Endometrium (tissue), 2 donors: ENCODE measurements around the gene BMPER.
A peak's percentile ranks its signal among the peaks of the same experiment; 100 is the strongest.

Source experiments
- FAIRE-seq: peaks from 2 replicates; lab custom pipeline; 2012; peaks lifted over from hg19 to GRCh38; lab: Jason Lieb, UNC
- donor health status: control.
- donor health status: control.

The BMPER gene

DNA sequence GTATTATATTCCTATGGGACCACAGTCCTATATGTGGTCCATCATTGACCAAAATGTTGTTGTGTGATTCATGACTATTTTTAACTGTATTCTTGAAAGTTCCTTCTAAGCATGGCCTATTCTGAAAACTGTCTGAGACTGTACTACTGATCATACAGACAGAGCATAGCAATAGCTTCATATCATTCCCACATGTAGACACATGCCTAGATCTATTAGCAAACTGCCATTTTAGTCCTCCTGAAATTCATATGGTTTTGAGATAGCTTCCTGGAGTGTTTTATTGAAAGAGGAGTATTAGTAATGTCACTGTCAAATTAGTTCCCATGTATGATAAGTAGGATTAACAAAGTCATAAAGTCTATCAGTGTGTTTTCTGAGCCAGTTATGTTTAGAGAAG lies 157.5 kb downstream of the BMPER start:
- FAIRE-seq, result no peak

DNA sequence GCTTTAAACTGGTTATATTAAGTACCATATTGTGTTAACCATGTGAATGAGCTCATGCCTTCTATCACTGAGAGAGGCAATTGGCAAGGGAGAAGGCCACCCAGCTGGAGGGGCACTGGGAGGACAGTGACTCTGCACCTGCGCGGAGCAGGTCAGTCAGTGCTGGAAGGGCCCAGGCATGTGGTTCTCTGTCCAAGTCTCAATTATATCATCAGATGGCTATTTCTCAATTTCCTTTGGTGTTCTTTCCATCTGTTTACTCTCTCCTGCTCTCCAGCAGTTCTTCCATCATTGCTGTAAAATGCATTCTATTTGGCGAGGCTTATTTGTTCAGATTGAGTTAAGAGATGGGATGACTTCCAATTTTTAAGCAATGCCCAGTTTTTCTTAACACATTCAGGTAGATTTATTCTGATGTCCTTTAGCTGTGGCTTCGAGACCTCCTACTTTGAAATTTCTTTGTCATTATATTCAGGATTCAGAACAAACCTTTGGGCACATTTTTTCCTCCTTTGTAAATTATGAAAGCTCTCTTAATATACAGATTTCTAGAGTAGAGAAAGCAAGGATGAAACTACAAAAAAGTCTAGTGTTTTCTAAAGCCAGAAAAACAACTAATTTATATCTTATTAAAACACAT lies 159.3 kb downstream of the BMPER start:
- FAIRE-seq, result no peak

DNA sequence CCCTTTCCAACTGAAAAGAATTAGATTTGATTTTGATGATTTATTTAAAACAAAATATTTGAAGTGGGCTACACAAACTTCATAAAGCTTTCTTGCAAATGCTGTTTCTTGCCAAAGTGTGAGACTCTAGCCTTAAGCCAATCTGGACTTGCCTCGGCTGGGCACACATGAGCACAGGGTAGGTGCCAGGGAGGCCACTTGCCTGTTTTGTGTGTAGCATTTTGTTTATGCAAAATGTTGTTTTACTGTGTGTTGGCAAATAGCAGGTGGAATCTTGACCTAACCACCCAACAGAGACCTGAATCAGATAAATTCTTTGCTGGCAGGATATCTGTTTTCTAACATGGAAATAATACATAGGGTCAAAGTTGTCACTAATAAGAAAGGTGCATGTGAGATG lies 161.1 kb downstream of the BMPER start:
- no peak for FAIRE-seq

DNA sequence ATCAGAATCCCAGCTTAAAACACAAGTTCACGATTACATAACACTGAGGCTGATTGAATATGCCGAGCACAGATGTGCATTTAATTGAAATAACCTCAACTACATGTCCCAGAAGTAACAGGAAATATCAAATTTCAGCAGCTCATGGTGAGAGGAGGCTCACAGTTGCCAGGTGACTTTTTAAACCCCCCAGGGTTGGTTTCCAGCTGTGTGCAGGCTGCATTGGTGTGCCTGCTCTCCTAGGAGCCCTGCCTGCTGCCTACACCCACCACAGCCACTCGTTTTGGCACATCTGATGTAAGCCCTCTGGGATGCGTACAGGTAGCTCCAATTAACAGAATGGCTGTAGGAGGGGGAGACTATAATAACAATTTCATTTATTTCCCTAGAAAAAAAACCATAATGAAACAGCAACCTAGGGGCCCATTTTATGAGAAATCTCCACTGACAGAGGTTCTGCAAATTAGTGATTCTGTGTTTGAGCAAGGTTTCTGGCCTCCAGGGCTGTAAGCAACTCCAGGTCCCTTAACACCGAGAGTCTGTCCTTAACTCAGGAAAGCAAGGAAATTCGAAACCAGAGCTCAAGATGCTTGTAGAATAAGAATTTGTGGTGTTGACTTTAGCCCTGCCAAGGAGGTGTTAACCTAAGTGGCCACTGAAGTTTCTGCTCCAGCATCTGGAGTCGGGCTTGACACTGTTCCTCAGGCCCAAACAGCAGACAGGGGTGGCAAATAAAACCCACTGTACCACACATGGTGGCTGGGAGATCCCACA lies 161.9 kb downstream of the BMPER start:
- no peak for FAIRE-seq

DNA sequence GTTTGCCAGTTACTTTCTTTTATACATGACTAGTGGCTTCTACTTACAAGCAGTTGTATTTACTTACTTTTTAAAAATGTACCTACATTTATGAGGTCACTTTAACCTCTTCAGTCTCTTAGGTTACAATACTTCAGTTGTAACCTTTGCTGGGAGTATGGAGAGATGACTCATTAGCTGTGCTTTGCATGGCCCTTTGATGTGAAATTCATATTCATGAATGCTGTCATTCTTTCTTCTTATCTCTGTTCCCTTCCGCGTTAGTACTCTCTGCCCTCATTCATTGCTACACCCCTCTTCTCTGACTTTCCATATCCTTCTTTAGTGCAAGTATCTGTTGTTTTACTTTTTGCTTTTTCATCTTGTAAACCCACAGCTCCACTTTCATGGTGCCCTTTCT lies 164.3 kb downstream of the BMPER start:
- FAIRE-seq, result peak; percentile 55

DNA sequence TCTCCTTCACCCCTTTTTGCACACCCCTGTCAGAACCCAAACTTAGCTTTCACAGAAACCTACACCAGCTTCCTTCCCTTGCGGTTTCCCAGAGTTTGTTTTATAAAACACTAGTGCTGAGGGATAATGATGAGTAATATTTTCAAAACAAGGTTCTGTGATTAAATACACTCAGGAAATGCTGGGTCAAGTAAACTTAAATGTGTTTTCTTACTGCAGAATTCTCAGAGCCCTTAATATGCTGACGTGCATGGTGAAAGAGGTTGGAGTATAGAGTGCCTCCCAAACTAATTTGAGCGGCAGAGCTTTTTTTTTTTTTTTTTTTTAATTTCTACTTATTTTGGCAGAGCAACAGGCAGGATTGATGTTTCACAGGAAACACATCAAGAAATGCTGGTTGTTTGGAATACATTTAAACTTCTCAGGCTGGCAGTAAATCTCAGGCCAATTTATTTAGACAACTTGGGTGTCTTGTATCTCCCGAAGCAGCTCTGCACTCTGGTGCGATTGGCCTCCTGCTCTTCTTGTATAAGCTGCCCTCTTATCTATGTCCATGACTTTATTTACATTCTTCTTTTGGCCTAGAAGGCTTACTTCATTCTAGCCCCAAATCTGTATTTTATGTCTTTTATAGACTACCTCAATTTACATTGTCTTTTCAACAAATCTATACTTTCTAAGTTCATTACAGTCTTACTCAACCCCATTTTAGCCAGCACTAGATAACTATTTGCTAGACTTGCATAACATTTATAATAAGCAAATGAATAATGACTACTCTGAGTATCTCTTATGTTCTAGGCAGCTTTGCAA lies 165.4 kb downstream of the BMPER start:
- peak; percentile 87 for FAIRE-seq

DNA sequence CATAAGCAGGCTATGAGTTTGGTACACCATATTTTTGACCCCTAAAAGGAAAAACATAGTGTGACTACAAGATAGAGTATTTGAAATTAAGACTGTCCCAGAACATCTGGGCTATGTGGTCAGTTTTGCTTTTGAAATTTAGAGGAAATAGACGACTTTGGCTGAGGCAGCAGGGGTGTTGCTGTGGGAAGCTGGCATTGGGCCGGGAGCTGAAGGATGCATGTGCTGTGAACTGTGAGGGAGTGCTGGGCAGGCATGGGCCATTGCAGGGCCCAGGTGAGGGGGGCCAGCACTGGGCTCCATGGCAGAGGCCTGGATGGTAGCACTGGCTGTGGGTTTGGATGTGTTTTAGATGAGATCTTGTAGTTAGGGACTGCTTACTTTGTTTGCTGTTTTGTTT lies 168.3 kb downstream of the BMPER start:
- FAIRE-seq, result no peak

DNA sequence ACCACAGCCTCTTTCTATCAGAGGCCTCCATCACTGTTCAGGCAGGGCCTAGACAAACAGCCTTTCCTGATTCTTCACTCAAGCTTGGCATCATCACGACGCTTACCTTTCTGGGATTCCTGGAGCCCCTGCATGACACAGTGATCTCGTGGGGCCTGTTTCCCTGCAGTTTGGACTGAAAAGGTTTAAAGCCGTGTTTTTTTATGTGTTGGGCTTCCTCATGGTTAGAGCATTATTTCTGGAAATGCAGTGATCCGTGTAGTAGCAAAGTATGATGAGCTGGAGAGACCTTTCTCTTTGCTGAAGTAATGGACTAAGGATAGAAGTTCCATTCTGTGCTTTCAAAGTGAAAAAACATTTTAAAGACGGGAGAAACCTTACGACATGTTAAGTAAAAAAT lies 169.1 kb downstream of the BMPER start:
- no peak for FAIRE-seq

DNA sequence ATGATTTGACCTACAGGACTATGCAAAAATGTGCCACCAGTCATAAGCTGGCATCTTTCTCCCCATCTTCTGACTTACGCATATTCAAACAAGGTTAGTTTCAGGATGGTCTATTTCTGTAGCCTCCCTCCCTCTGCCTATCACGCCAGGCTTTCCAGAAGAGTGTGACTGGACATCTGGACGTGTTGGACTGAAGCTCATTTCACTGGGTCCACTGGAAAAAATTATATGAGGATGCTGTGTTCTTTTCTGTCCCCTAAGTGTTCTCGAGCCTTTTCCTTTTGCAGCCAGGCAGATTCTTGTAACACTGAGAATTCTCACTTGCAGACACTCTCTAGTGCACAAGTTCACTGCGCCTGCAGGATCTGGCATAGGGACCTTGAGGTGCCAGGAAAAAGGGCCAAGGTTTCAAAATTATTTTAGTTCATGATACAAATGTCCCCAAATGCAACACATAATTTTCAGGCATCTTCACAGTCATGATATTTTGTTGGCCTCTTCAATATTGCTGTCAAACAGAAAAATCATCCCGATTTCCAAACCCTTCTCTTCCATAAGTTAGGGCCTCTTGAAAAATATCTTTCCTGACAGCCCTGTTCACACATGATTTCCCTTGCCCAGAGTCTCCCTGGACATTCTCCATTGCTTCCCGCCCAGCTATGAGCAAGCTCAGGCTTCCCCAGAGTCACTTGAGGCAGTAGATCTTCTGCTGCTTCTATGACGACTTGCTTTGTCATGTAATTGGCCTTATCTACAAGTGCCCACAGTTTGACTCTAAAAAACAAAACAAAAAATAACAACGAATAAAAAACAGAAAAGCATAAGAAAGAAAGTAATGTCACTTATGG lies 170.4 kb downstream of the BMPER start:
- FAIRE-seq, result no peak

DNA sequence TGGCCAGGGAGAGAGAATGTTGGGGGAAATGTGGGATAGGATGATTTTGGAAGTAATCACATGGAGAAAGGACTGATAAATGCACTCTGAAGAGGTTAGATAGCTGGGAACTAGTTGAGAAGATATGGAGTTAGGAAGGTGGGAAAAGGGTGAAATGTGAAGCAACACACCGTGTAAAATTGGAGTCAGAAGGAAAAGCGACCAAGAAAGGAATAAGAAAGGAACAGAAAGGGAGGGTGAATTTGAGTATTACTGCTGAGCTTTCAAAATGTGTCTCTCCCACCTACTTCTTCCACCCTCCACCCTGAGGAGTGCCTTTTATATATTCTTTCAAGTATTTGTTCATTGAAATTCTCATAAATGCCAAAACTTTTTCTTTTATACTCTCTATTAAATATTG lies 171.8 kb downstream of the BMPER start:
- no peak for FAIRE-seq

DNA sequence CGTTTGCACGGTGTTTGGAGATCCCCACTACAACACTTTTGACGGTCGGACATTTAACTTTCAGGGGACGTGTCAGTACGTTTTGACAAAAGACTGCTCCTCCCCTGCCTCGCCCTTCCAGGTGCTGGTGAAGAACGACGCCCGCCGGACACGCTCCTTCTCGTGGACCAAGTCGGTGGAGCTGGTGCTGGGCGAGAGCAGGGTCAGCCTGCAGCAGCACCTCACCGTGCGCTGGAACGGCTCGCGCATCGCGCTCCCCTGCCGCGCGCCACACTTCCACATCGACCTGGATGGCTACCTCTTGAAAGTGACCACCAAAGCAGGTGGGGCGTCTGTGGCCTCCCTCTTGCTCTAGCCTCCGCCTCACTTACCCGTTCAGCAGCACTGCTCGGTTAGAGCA lies 173.5 kb downstream of the BMPER start:
- FAIRE-seq, result no peak

DNA sequence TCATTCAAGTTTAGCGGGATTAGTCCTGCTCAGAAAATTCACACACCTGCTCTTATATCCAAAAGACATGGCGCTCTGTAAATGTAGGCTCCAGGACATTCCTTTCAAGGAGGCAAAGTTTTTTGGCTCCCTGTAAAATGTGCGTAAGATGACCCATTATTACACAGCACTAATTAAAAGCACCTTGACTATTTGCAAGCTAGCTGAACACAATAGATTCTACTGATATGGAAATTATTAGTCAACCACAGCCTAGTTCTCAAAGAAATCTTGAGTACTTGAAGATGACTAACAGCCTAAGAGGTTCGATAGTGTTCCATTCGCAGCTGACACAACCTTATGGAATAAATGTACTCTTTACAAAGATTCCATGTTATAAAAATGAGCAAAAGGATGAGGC lies 175.2 kb downstream of the BMPER start:
- no peak for FAIRE-seq

DNA sequence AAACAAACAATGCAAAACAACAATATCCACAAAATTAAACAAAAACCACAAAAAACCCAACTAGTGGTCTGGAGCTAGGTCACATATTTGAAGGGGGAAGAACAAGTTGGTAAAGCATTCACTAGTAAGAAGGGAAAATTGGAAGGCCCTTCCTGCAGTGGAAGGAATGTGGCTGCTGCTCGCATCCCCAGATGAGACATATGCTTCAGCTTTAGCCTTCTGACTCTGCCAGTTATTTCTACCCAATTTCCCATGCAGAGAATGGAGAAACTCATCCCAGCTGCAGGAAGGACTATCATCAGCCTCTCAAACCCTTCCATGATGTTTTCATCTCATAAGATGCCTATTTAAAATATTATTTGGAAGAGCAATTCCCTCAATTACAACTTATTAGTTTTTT lies 176.6 kb downstream of the BMPER start:
- FAIRE-seq, result no peak

DNA sequence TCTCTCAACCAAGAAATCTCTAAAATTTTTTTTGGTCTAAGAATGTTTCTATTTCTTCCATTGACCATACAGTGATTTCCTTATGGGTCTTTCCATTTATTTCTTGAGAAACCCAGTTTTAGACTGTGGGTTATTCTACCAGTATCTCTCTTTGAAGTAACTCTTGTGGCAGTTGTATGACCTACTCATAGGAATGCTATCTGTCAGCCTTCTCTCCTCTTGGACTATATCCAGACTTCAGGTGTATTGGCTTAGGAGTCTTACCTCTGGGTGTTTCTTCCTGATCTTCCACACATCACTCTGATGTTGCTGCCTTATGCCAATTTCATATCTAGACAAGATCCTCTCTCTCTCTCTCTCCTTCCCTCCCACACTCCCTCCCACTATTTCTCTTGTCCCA lies 178.1 kb downstream of the BMPER start:
- FAIRE-seq, result no peak

DNA sequence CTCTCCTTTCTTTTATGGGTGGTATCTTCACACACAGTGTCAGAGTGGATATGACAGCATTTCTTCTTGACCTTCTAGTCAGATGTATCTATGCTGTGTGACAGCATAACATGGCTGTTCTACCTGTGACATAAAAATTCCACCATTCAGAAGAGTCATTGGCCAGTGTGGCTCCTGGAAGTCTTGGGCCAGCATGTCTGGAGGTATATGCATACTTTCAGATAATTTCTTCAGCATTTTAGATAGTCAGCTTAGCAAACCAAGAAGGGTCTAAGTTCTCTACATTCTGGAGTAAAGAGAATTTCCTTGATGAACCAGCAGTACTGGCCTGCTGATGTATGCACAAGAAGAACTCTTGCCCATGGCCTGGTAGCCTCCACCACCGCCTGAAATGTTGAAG lies 179.3 kb downstream of the BMPER start:
- no peak for FAIRE-seq

DNA sequence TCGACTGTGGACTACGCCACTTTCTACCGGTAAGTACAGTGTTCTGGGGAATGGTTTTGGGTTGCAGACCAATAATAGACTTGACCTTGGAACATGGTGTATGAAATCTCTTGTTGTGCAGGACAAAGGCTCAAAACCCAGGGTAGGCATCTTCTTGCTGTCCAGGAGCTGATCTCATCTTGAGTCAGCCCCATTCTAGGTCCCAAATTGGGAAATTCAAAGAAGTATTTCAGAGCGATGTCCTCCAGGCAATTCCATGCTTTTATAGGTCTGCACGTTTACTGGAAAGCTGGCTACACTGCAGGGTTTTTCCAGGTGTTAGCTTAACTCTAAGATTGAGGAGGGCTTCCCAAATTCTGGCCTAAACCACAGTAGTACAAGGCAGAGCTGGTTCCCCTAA lies 180.7 kb downstream of the BMPER start:
- FAIRE-seq, result no peak

DNA sequence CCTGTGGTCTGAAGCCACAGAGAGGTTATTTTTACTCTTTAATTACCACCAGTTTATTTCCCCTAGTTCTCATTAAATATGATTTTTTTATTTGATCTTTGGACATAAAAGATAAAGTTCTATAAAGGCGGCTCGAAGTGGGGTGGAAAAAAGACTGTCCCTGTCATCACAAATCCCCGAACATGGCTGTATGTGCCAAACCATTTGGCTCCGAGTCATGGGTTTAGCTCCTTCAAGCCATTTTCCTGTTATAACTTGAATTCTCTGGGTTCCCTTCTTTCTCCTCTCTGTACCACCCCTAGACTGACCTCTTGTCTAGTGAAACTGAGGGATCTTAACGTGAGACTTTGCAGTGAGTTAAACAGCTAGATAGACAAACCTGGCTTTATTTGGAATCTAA lies 181.6 kb downstream of the BMPER start:
- no peak for FAIRE-seq

DNA sequence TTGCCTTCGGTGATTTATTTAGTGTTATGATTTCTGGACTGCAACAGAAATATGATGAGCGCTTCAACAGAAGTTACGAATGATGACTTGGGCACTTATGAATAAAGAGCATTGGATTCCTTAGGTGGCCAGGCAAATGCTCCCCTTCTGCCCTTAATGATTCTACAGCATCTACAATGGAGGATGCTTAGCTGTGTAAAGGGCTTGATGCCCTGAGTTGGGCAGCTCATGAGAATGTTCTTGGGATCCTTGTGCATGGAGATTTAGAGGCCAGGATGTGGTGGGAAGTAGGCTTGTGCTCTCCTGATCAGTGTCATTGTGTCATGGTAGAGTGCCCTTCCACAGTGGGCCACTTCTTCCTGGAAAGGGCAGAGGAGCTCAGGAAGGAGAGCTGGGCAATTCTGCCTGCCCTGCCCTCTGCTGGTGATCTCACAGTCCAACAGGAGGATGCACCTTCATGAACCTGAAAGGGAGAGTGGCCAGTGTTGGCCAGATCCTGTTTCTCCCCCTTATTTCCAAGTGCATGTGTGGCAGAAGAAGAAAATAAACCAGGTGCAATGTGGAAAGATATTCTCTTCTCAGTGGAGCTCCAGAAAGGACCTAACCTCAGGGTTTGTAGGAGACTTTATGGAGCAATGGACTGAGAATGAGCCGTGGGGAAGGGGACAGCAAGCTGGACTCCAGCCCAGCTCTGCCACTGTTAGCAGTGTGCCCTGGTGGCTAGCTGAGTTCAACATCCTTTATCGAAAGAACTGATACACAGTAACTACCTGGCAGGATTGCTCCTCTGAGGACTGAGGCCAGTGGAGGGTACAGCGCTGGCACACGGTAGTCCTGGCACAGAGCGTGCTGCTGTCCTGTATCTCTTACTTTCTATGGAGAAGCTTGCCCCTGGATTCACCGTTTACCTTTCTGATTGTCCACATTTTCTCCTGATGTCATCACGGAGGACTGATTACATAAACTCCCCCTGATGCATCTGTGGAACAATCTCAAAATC lies 182.9 kb downstream of the BMPER start:
- FAIRE-seq, result no peak

DNA sequence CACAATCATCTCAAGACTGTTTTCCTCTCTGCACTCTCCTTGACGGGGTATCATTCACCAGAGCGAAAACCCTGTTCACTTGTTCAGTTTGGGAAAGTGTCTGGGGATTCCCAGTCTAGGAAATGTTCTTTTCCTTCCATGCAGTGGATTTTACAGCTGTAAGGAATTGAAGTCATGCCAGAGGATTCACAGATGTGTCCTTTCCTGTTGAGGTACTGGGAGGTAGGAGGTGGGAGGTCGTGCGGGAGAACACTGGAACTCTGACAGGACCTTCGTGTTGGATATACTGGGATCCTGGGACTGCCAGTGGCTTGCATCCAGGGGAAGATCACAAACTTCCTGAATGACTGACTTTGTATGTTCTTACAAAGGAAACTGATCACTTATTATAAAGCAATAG lies 185.5 kb downstream of the BMPER start:
- FAIRE-seq, result no peak

DNA sequence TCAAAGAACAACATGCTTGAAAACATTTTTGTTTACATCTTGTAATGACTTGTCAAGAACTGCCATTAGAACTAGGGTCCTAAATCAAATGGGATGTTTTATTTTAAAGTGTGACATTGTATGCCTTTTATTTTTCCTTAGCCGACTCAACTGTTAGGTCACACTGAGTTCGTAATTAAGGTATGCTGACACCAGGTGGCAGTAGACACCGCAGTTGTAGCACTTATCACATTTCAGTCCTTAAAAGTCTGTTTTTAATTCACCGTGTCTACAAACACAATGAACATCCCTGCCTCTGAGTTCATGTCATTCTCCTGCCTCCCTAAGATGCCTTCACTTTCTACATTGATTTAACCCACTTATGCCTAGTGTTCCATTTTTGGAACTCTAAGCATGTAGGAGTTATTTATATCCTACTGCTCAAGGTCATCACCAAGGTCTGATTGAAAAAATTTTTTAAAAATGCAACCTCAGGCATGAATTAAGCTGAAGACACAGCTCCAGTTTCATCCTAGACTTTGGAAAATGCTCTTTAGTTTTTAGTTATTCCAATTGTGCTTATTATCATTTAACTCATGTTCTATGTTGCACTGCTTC lies 186.1 kb downstream of the BMPER start:
- no peak for FAIRE-seq

DNA sequence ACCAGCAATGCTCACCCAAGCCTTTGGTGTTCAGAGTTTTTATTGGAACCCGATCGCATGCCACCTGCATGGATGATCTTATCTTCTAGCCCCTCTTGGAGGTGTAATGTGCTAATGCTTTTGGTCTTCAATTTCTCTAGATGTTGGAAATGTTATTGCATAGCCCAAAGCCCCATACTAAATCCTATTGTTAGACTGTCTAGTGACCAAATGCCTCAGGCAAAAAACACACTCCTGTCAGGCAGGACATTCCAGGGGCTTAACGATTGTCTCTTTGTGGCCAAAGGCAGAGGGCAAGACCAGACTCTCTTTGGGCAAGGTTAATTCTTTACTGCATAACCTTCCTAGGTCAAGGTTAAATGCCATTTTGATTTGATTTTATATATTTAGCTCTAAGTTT lies 187.9 kb downstream of the BMPER start:
- FAIRE-seq, result no peak
